T-helper 1 cell treated with Interleukin-12 subunit alpha and Interleukin-12 subunit beta and Interleukin-4 antibody, amounts not matched to agents 30 μg/mL and 1 μg/mL, for 36 hours (primary cell): ENCODE data around the gene PPFIA2.

Source experiments
- H3K27ac Mint-ChIP-seq: one replicate; pipeline ENCODE4 v1.8.0; 2021; ENCODE audit warnings: mild to moderate bottlenecking, mixed read lengths
- H3K27me3 Mint-ChIP-seq: one replicate; pipeline ENCODE4 v1.8.0; 2021; ENCODE audit warnings: low read depth, mixed read lengths
- H3K36me3 Mint-ChIP-seq: one replicate; pipeline ENCODE4 v1.8.0; 2021; ENCODE audit warnings: low read depth, mixed read lengths
- H3K4me1 Mint-ChIP-seq: one replicate; pipeline ENCODE4 v1.8.0; 2021; ENCODE audit warnings: low read depth, mixed read lengths
- H3K4me3 Mint-ChIP-seq: one replicate; pipeline ENCODE4 v1.8.0; 2021; ENCODE audit warnings: mild to moderate bottlenecking, moderate library complexity, mixed read lengths
- H3K9me3 Mint-ChIP-seq: one replicate; pipeline ENCODE4 v1.8.0; 2021; ENCODE audit warnings: mixed read lengths

Gene PPFIA2

GRCh38 chr12:81340910-81341309 lies 418.2 kb downstream of the PPFIA2 start:
- H3K4me3 Mint-ChIP-seq: no peak overlapping the region
- no peak overlapping the region for H3K27ac Mint-ChIP-seq
- H3K4me1 Mint-ChIP-seq: no peaks in the 10 kb centered on the region
- H3K27me3 Mint-ChIP-seq: no peaks in the 10 kb centered on the region
- no peaks in the 10 kb centered on the region for H3K36me3 Mint-ChIP-seq
- no peaks in the 10 kb centered on the region for H3K9me3 Mint-ChIP-seq

DNA sequence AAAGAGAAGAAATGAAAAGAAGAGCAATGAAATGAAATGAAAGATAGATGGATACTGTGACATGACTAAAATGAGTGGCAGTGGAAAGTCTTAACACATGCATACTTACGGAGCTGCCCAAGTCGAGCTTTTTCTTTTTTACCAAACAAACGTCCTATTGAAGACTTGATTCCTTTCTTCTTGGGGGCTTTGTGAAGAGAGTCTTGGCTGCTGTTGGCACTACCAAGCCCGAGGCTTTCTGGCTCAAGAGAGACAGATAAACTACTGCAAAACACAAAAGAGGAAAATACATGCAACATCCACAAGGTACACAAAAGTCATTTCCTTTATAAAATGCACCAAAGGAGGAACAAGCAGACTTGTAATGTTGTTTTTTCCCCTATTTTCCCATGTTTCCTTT lies 420.1 kb downstream of the PPFIA2 start:
- Mint-ChIP-seq H3K9me3 (no peaks in the 10 kb centered on the region), H3K4me3 (no peak overlapping the region), H3K36me3 (no peaks in the 10 kb centered on the region), H3K27me3 (no peaks in the 10 kb centered on the region), H3K27ac (no peak overlapping the region), H3K4me1 (no peaks in the 10 kb centered on the region)

- Mint-ChIP-seq H3K4me1 (no peaks in the 10 kb centered on the region), H3K36me3 (no peaks in the 10 kb centered on the region), H3K27ac (no peak overlapping the region), H3K27me3 (no peaks in the 10 kb centered on the region), H3K9me3 (no peaks in the 10 kb centered on the region), H3K4me3 (no peak overlapping the region)
Measured at GRCh38 chr12:81337886-81338285, 421.3 kb downstream of the PPFIA2 start.

- Mint-ChIP-seq H3K27me3 (no peaks in the 10 kb centered on the region), H3K9me3 (no peaks in the 10 kb centered on the region), H3K4me3 (no peak overlapping the region), H3K36me3 (no peaks in the 10 kb centered on the region), H3K27ac (no peak overlapping the region), H3K4me1 (no peaks in the 10 kb centered on the region)
Measured at GRCh38 chr12:81333812-81334211, 425.3 kb downstream of the PPFIA2 start.

- no peak overlapping the region for H3K4me3 Mint-ChIP-seq
- H3K4me1 Mint-ChIP-seq: no peaks in the 10 kb centered on the region
- H3K36me3 Mint-ChIP-seq: no peaks in the 10 kb centered on the region
- no peaks in the 10 kb centered on the region for H3K9me3 Mint-ChIP-seq
- H3K27me3 Mint-ChIP-seq: no peaks in the 10 kb centered on the region
- no peak overlapping the region for H3K27ac Mint-ChIP-seq
Measured at GRCh38 chr12:81332054-81332453, 427.1 kb downstream of the PPFIA2 start.

DNA sequence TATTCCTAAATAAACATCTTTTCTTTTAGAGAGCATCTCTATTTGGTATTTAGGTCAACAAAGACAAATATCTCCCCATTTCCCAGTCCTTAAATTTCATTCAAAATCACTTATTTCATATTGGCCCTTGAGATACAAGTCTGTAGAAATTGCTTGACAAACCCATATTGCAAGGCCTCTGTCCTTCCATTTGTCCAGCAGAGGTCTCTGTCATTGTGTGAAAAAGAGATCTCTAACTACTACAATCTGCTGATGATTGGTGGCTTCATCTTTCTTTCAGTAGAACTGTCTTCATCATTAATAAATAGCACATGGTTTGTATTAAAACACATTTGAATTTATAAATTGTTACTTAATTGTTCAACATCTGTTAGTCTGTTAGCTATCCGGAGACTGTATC lies 428.7 kb downstream of the PPFIA2 start:
- Mint-ChIP-seq H3K27me3 (no peaks in the 10 kb centered on the region), H3K9me3 (no peaks in the 10 kb centered on the region), H3K36me3 (no peaks in the 10 kb centered on the region), H3K4me1 (no peaks in the 10 kb centered on the region), H3K27ac (no peak overlapping the region), H3K4me3 (no peak overlapping the region)

GRCh38 chr12:81329085-81329484 lies 430.1 kb downstream of the PPFIA2 start:
- Mint-ChIP-seq H3K27ac (no peak overlapping the region), H3K9me3 (no peaks in the 10 kb centered on the region), H3K36me3 (no peaks in the 10 kb centered on the region), H3K4me1 (no peaks in the 10 kb centered on the region), H3K27me3 (no peaks in the 10 kb centered on the region), H3K4me3 (no peak overlapping the region)

DNA sequence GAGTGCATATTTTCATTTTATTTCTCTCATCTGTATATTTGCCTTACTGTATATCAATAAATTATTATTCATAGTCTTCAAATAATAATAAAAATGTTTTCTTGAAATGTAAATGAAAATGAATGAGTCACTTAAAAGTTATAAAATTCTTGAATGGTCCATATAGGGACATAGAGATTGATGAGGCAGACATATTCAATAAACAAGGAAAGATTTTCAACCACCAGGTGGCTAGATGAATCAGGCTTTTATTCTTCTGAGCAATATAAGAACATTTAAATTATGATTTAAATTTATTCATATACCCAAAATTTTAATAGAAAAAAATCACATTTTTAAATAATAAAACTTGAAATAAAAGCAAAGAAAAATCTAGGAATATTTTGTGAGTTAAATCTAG lies 431.7 kb downstream of the PPFIA2 start:
- H3K27ac Mint-ChIP-seq: no peak overlapping the region
- H3K9me3 Mint-ChIP-seq: no peaks in the 10 kb centered on the region
- H3K4me1 Mint-ChIP-seq: no peaks in the 10 kb centered on the region
- H3K4me3 Mint-ChIP-seq: no peak overlapping the region
- no peaks in the 10 kb centered on the region for H3K27me3 Mint-ChIP-seq
- no peaks in the 10 kb centered on the region for H3K36me3 Mint-ChIP-seq

- Mint-ChIP-seq H3K36me3 (no peaks in the 10 kb centered on the region), H3K4me3 (no peak overlapping the region), H3K27me3 (no peaks in the 10 kb centered on the region), H3K4me1 (no peaks in the 10 kb centered on the region), H3K27ac (no peak overlapping the region), H3K9me3 (no peaks in the 10 kb centered on the region)
Measured at GRCh38 chr12:81325086-81325485, 434.1 kb downstream of the PPFIA2 start.

DNA sequence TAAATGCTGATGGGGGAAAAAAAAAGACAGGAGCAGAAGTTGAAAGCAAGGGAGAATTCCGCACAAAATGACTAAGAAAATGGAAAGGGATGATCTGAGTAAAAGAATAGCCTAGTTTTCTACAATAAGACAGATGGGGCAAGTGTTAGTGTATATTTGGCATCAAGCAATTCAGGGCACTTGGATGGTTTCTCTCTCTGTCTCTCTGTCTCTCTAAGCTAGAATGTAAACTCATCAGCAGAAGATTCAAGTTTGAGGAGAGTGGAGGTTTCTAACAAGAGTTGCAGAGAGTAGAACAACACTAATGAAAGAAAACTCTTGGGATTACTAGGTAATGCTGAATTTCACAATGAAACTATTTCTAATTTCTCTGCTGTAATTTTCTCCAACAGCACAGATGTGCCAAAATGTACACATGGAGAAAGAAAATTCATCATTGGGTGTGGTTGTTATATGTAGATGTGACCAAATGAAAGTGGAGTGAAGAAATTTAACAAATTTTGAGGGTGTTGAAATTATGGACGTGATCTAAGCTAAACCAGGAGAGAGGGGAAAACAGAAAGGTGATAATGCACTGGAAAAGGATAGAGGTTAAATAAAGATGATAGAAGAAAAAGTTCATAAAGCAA lies 444.1 kb downstream of the PPFIA2 start:
- Mint-ChIP-seq H3K36me3 (no peaks in the 10 kb centered on the region), H3K4me3 (no peak overlapping the region), H3K9me3 (no peaks in the 10 kb centered on the region), H3K27ac (no peak overlapping the region), H3K27me3 (no peaks in the 10 kb centered on the region), H3K4me1 (no peaks in the 10 kb centered on the region)

DNA sequence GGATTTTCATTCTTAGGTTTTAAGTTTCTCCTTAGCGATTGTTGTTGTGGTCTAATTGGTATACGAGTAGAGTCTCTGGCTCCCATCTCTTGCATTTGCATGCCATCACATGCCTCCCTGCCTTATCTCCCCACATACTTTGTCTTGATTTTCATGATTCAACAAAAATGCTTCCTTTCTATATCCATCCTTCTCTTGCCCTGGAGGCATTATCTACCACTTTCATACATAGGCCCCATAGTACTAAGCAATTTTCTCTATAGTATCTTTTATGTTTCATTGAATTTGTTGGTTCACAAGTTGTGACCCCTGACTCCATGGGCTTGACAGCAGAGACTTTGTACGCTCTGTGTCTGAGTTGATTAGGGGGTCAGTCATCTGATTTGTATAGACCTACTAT lies 455.2 kb downstream of the PPFIA2 start:
- no peaks in the 10 kb centered on the region for H3K27me3 Mint-ChIP-seq
- no peak overlapping the region for H3K27ac Mint-ChIP-seq
- H3K4me1 Mint-ChIP-seq: no peaks in the 10 kb centered on the region
- no peak overlapping the region for H3K4me3 Mint-ChIP-seq
- no peaks in the 10 kb centered on the region for H3K9me3 Mint-ChIP-seq
- no peaks in the 10 kb centered on the region for H3K36me3 Mint-ChIP-seq

GRCh38 chr12:81300454-81300853 lies 458.7 kb downstream of the PPFIA2 start:
- no peaks in the 10 kb centered on the region for H3K4me1 Mint-ChIP-seq
- no peak overlapping the region for H3K4me3 Mint-ChIP-seq
- H3K27ac Mint-ChIP-seq: no peak overlapping the region

DNA sequence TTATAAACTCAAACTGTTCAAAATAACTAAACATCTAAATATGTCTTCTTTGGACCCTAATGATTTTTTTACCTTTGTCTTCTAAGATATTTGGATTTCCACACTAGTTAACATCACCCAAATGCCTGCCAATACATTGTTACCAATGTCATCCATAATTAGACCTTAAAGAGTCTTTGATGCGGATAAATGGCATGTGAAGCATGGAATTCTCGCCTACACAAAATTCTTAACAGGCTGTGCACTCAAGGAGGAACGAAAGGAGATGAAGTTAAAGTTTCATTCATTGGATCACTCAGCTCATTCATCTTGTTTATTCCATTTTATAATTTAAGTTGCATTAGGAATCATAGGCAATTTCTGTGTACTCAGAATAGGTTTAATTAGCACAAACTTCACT lies 461.5 kb downstream of the PPFIA2 start:
- no peak overlapping the region for H3K27ac Mint-ChIP-seq
- no peaks in the 10 kb centered on the region for H3K9me3 Mint-ChIP-seq
- no peaks in the 10 kb centered on the region for H3K36me3 Mint-ChIP-seq
- H3K27me3 Mint-ChIP-seq: no peaks in the 10 kb centered on the region
- no peak overlapping the region for H3K4me3 Mint-ChIP-seq
- no peaks in the 10 kb centered on the region for H3K4me1 Mint-ChIP-seq

More at GRCh38 chr12:81300454-81300853, 458.7 kb downstream of the PPFIA2 start:
- no peaks in the 10 kb centered on the region for H3K9me3 Mint-ChIP-seq
- H3K36me3 Mint-ChIP-seq: no peaks in the 10 kb centered on the region
- H3K27me3 Mint-ChIP-seq: no peaks in the 10 kb centered on the region

DNA sequence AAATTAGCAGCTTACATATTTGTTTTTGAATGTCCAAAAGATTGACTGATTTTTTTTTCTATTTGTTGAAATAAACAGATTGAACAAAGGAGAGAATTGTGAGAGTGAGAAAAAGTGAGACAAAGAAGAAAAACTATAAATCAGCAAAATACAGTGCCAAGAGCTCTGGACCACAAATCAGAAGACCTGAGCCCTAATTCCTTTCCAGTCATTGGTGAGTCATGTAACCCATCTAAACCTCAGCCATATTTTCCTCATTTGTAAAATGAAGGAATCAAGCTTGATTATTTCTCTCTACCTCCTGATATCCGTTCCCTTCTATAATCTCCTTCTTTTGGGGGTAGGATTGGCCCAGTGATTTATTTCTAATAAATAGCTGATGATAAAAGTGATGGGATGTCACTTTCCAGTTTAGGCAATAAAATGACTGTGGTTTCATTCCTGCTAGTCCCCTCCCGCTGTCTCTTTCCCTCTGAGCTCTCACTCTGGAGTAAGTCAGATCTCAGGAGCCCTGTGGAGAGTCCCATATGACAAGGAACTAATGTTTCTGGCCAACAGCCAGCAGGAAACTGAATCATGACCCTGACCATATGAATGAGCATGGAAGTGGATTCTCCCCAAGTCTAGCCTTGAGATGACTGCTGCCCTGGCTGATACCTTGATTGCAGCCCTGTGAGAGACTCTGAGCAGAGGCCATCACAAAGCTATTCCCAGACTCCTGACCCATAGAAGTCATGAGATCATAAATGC lies 462.4 kb downstream of the PPFIA2 start:
- H3K4me3 Mint-ChIP-seq: no peak overlapping the region
- H3K9me3 Mint-ChIP-seq: no peaks in the 10 kb centered on the region
- no peaks in the 10 kb centered on the region for H3K27me3 Mint-ChIP-seq
- no peaks in the 10 kb centered on the region for H3K36me3 Mint-ChIP-seq
- no peak overlapping the region for H3K27ac Mint-ChIP-seq
- H3K4me1 Mint-ChIP-seq: no peaks in the 10 kb centered on the region

DNA sequence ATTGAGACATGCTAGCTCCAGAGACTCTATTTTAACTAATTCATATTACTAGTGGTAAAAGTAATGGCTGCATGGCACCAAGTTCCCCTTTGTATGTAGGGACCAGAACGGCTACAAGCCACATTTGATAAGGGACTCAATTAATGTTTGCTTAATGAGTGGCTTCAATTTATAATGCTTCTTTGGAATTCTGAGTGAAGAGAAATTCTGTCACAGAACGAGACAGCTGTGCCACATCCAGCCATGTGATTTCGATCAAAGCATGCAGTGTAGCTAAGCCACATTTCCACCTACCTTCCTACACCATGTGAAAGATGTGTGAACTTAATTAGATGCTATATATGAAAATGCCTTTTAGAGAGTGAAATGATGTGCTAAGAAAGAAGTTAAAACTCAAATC lies 463.9 kb downstream of the PPFIA2 start:
- Mint-ChIP-seq H3K27me3 (no peaks in the 10 kb centered on the region), H3K4me3 (no peak overlapping the region), H3K36me3 (no peaks in the 10 kb centered on the region), H3K4me1 (no peaks in the 10 kb centered on the region), H3K9me3 (no peaks in the 10 kb centered on the region), H3K27ac (no peak overlapping the region)
